RWPE2 (cell line): ENCODE data around the gene ADM.

Experiments
- ATAC-seq: fragments of 200-7000 bp; cut with Tn5 transposase; 3 replicates; pipeline ENCODE4 v1.9.1; 2021; ENCODE audit warnings: low read depth
- DNase-seq: peaks from one replicate; pipeline ENCODE4 v3.0.0-alpha.2; 2020; ENCODE audit warnings: low spot score
- H3K27ac ChIP-seq: fragments of 450-650 bp; 2 replicates; pipeline ENCODE4 v1.5.1; 2017; ENCODE audit warnings: mild to moderate bottlenecking; ENCODE audit not compliant: poor library complexity, severe bottlenecking
- H3K27me3 ChIP-seq: fragments of 250-450 bp; sonication (Bioruptor Pico); 2 replicates; pipeline ENCODE4 v1.5.1; 2021; ENCODE audit warnings: mild to moderate bottlenecking, moderate library complexity; ENCODE audit not compliant: insufficient read depth, poor library complexity, severe bottlenecking
- H3K36me3 ChIP-seq: fragments of 250-450 bp; sonication (Bioruptor Pico); 2 replicates; pipeline ENCODE4 v1.5.1; 2020; ENCODE audit warnings: low read depth, mild to moderate bottlenecking, moderate library complexity
- H3K4me1 ChIP-seq: fragments of 250-450 bp; sonication (Bioruptor Pico); 2 replicates; pipeline ENCODE4 v1.5.1; 2021; ENCODE audit warnings: mild to moderate bottlenecking, moderate library complexity; ENCODE audit not compliant: insufficient read depth, poor library complexity, severe bottlenecking
- H3K4me3 ChIP-seq: fragments of 250-450 bp; sonication (Bioruptor Pico); 2 replicates; pipeline ENCODE4 v1.5.1; 2021; ENCODE audit warnings: mild to moderate bottlenecking, moderate library complexity; ENCODE audit not compliant: severe bottlenecking
- H3K9me3 ChIP-seq: fragments of 250-450 bp; sonication (Bioruptor Pico); 2 replicates; pipeline ENCODE4 v1.5.1; 2021; ENCODE audit warnings: mild to moderate bottlenecking, moderate library complexity; ENCODE audit not compliant: severe bottlenecking
- TF ChIP-seq, protein P1 (sequence below): fragments of 450-650 bp; IDR thresholded peaks from one replicate; pipeline ENCODE4 v1.5.1; 2017; ENCODE audit warnings: mild to moderate bottlenecking, moderate library complexity; ENCODE audit not compliant: poor library complexity, severe bottlenecking

The ADM gene

DNA sequence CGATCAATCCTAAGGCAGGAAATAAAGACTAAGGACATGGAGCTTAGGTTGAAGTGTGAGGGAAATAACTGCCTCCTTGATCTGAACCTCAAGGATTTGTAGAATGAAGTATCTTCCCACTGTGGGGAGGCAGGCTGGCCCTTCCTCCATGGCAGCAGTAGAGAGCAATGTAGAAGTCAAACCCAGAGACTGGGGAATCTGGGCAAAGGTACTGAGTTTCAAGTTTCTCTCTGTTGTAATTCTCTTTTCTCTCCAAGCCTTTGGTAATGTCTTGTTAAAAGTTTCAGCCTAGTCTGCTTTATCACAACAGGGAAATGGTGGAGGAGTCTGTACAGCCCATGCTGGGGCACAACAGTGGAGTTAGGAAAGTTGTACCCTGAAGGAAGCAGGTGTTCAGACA, 49.5 kb downstream of the ADM start:
- Histone ChIP-seq H3K27me3 (no peaks in the 10 kb centered on the region), H3K9me3 (no peaks in the 10 kb centered on the region), H3K4me3 (no peak overlapping the region), H3K36me3 (no peaks in the 10 kb centered on the region), H3K27ac (no peak overlapping the region), H3K4me1 (peaks cover 13% of the 10 kb centered on the region)
- ATAC-seq (no peak), DNase-seq (no peak)
- TF ChIP-seq, protein P1, sequence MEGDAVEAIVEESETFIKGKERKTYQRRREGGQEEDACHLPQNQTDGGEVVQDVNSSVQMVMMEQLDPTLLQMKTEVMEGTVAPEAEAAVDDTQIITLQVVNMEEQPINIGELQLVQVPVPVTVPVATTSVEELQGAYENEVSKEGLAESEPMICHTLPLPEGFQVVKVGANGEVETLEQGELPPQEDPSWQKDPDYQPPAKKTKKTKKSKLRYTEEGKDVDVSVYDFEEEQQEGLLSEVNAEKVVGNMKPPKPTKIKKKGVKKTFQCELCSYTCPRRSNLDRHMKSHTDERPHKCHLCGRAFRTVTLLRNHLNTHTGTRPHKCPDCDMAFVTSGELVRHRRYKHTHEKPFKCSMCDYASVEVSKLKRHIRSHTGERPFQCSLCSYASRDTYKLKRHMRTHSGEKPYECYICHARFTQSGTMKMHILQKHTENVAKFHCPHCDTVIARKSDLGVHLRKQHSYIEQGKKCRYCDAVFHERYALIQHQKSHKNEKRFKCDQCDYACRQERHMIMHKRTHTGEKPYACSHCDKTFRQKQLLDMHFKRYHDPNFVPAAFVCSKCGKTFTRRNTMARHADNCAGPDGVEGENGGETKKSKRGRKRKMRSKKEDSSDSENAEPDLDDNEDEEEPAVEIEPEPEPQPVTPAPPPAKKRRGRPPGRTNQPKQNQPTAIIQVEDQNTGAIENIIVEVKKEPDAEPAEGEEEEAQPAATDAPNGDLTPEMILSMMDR: no peak

DNA sequence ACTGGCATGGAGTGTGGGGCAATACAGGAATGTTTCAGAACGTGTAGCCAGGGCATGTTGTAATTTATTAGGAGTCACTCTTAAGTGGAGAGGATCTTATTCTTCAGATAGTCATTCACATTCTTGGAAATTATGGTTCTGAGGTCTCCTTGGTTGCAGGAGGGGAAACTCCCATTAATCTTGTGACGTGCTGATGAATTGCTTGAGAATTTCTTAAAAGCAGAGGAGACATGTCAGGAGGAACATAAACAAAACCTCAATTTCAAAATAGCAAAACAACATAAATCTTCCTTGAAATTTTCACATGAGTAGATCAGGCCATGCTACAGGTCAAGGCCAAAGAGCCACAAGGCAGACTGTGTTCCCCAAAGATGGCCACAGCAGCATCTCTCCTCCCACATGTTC, 50.4 kb downstream of the ADM start:
- no peak overlapping the region for H3K4me3 ChIP-seq
- no peaks in the 10 kb centered on the region for H3K36me3 ChIP-seq
- DNase-seq (no peak), ATAC-seq (peak; percentile 44)
- H3K27me3 ChIP-seq: no peaks in the 10 kb centered on the region
- H3K9me3 ChIP-seq: no peaks in the 10 kb centered on the region
- H3K4me1 ChIP-seq: peaks cover 6% of the 10 kb centered on the region
- TF ChIP-seq, protein P1: no peak
- no peak overlapping the region for H3K27ac ChIP-seq

DNA sequence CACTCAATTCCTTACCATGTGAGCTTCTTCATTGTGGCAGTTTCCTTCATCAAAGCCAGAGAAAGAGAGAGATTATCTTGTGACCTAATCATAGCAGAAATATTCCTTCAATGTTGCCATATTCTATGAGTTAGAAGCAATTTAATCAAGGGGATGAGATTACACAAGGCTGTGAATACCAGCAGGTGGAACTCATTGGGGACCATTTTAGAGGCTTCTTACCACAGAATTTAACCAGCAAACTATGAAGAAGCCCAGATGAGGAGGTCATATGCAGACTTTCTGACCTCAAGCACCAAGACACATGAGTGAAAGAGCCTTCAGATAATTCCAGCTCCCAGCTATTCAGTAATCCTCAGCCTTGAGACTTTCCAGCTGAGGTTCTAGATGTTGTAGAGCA, 51.3 kb downstream of the ADM start:
- TF ChIP-seq, protein P1: no peak
- no peak overlapping the region for H3K27ac ChIP-seq
- H3K27me3 ChIP-seq: no peaks in the 10 kb centered on the region
- no peaks in the 10 kb centered on the region for H3K36me3 ChIP-seq
- H3K4me1 ChIP-seq: no peaks in the 10 kb centered on the region
- no peak for ATAC-seq
- DNase-seq: no peak
- no peak overlapping the region for H3K4me3 ChIP-seq
- H3K9me3 ChIP-seq: no peaks in the 10 kb centered on the region
